ENCODE measurements around the gene TMEM114. TPM values are rescaled to one million over a fixed set of nuclear protein-coding genes. Genes with fewer than 3 reads are reported as not detected.

TMEM114 gene
- total and polyA plus RNA-seq, 2 experiments from 2014 or later: not detected

DNA sequence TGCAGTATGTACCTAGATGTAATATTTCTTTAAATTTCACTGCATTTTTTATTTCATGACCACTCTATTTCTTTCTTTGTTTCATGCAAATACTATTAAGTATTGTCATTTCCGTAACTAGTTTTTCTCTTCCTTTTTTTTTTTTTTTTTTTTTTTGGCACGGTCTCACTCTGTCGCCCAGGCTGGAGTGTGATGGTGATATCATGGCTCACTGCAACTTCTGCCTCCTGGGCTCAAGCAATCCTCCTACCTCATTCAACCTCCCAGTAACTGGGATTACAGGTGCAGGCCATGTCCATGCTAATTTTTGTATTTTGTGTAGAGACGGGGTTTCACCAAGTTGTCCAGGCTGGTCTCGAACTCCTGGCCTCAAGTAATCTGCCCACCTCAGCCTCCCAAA, 70.7 kb downstream of the TMEM114 start:
- H3K36me3 ChIP-seq (ENCODE audit: low read depth): no peaks in the 10 kb centered on the region
- no peak overlapping the region for H3K4me2 ChIP-seq (ENCODE audit: unreplicated experiment)
- TF ChIP-seq EZH2phosphoT487 (IDR thresholded peaks at IDR 0.05; ENCODE audit: insufficient read depth, low read depth) (no peak), EZH2 (IDR thresholded peaks at IDR 0.05; ENCODE audit: insufficient read depth, poor library complexity, severe bottlenecking) (no peak)
- whole genome bisulfite sequencing, 2 experiments (ENCODE audit: low coverage in 1 of 2, low lambda C conversion rate in 2 of 2, missing lambda C conversion rate in 2 of 2): 34 to 36% methylated on average over 4 to 5 of the region's 5 CpGs
- H3K27ac ChIP-seq: no peak overlapping the region
- in situ Hi-C loops (cut with MboI): no loop called here
- no peaks in the 10 kb centered on the region for H3F3A ChIP-seq (ENCODE audit: insufficient read depth)
- H3K9me3 ChIP-seq (ENCODE audit: low read depth): no peaks in the 10 kb centered on the region
- H2AFZ ChIP-seq: no peak overlapping the region
- no peaks in the 10 kb centered on the region for H4K20me1 ChIP-seq (ENCODE audit: insufficient read depth)
- H3K4me3 ChIP-seq: no peak overlapping the region
- H3K27me3 ChIP-seq (replicated peaks; ENCODE audit: insufficient read depth): no peaks in the 10 kb centered on the region
- no peaks in the 10 kb centered on the region for H3K4me1 ChIP-seq (ENCODE audit: insufficient read depth)
- H3K9me2 ChIP-seq (ENCODE audit: insufficient read depth): no peaks in the 10 kb centered on the region
- no peak overlapping the region for H3K9ac ChIP-seq
- DNase-seq: no peak
- no peaks in the 10 kb centered on the region for H3K79me2 ChIP-seq (ENCODE audit: insufficient read depth)

Other genes starting within 250 kb of the TMEM114 start
- 31.5 and 36.9 TPM in 2 replicates for gene METTL22, start 31.2 kb upstream of the TMEM114 start, total RNA-seq (2014; rRNA removed; shearing (Covaris generic))
- gene METTL22, start 31.2 kb upstream of the TMEM114 start, polyA plus RNA-seq (2016; fragmentation: Nextera tagmentation; extraction: Ambion mirVana): 41.6 and 46.1 TPM in 2 replicates
- 5.2 and 8.0 TPM in 2 replicates for gene ABAT, start 84.1 kb upstream of the TMEM114 start, total RNA-seq (2014; rRNA removed; shearing (Covaris generic))
- 4.0 and 4.7 TPM in 2 replicates for gene ABAT, start 84.1 kb upstream of the TMEM114 start, polyA plus RNA-seq (2016; fragmentation: Nextera tagmentation; extraction: Ambion mirVana)
- 2.0 and 4.9 TPM in 2 replicates for gene TMEM186, start 207.1 kb upstream of the TMEM114 start, total RNA-seq (2014; rRNA removed; shearing (Covaris generic))
- gene TMEM186, start 207.1 kb upstream of the TMEM114 start, polyA plus RNA-seq (2016; fragmentation: Nextera tagmentation; extraction: Ambion mirVana): 10.8 and 12.1 TPM in 2 replicates
- gene PMM2, start 207.3 kb upstream of the TMEM114 start, total RNA-seq (2014; rRNA removed; shearing (Covaris generic)): 39.6 and 61.6 TPM in 2 replicates
- 45.7 and 46.4 TPM in 2 replicates for gene PMM2, start 207.3 kb upstream of the TMEM114 start, polyA plus RNA-seq (2016; fragmentation: Nextera tagmentation; extraction: Ambion mirVana)